Measurements from ENCODE around the gene R3HDM2.

R3HDM2 gene

GRCh38 chr12:57465747-57466505, 35.1 kb upstream of the R3HDM2 start:
- no peaks in the 10 kb centered on the region for H3K36me3 ChIP-seq (ENCODE audit: insufficient read depth, low read length)
- no peaks in the 10 kb centered on the region for H4K20me1 ChIP-seq (ENCODE audit: insufficient read depth, low read length)
- TF ChIP-seq EZH2 (IDR thresholded peaks at IDR 0.05; ENCODE audit: borderline replicate concordance, low read length) = no peak
- TF ChIP-seq CTCF (IDR thresholded peaks at IDR 0.05; ENCODE audit: low read length) = no peak
- H3K9me3 ChIP-seq (ENCODE audit: low read length) = no peaks in the 10 kb centered on the region
- H3F3A ChIP-seq (ENCODE audit: insufficient read depth, low read length) = no peaks in the 10 kb centered on the region
- no peak overlapping the region for H3K9ac ChIP-seq (ENCODE audit: low read length)
- H2AFZ ChIP-seq (ENCODE audit: low read length) = no peak overlapping the region
- no peak overlapping the region for H3K27ac ChIP-seq (ENCODE audit: low read depth, low read length, poor library complexity, severe bottlenecking)
- no peak overlapping the region for H3K4me3 ChIP-seq (ENCODE audit: low read depth, low read length, poor library complexity, severe bottlenecking)
- no peak overlapping the region for H3K4me2 ChIP-seq (ENCODE audit: low read length)
- no peaks in the 10 kb centered on the region for H3K79me2 ChIP-seq (ENCODE audit: insufficient read depth, low read length)
- no peaks in the 10 kb centered on the region for H3K9me2 ChIP-seq (ENCODE audit: low read depth, low read length)
- H3K4me1 ChIP-seq (ENCODE audit: insufficient read depth, low read length, severe bottlenecking) = peaks cover 17% of the 10 kb centered on the region
- H3K27me3 ChIP-seq (ENCODE audit: insufficient read depth, low read length) = peaks cover 7% of the 10 kb centered on the region; the same call in 1 of the 2 replicates

- Histone ChIP-seq H3K9ac (ENCODE audit: low read length) (no peak overlapping the region), H4K20me1 (ENCODE audit: insufficient read depth, low read length) (no peaks in the 10 kb centered on the region), H3K4me1 (ENCODE audit: insufficient read depth, low read length, severe bottlenecking) (peaks cover 24% of the 10 kb centered on the region), H3K27me3 (ENCODE audit: insufficient read depth, low read length) (peaks cover 7% of the 10 kb centered on the region; the same call in 1 of the 2 replicates), H3K36me3 (ENCODE audit: insufficient read depth, low read length) (no peaks in the 10 kb centered on the region), H3K9me2 (ENCODE audit: low read depth, low read length) (no peaks in the 10 kb centered on the region), H3K79me2 (ENCODE audit: insufficient read depth, low read length) (no peaks in the 10 kb centered on the region), H3K4me3 (ENCODE audit: low read depth, low read length, poor library complexity, severe bottlenecking) (no peak overlapping the region), H3K27ac (ENCODE audit: low read depth, low read length, poor library complexity, severe bottlenecking) (no peak overlapping the region), H3F3A (ENCODE audit: insufficient read depth, low read length) (no peaks in the 10 kb centered on the region), H3K9me3 (ENCODE audit: low read length) (no peaks in the 10 kb centered on the region), H3K4me2 (ENCODE audit: low read length) (no peak overlapping the region), H2AFZ (ENCODE audit: low read length) (no peak overlapping the region)
- TF ChIP-seq CTCF (IDR thresholded peaks at IDR 0.05; ENCODE audit: low read length) = no peak
- no peak for TF ChIP-seq EZH2 (IDR thresholded peaks at IDR 0.05; ENCODE audit: borderline replicate concordance, low read length)
Measured at GRCh38 chr12:57465030-57465746, 34.3 kb upstream of the R3HDM2 start.

GRCh38 chr12:57464569-57464968, 33.7 kb upstream of the R3HDM2 start:
- Histone ChIP-seq H3K4me2 (ENCODE audit: low read length) (no peak overlapping the region), H3K36me3 (ENCODE audit: insufficient read depth, low read length) (no peaks in the 10 kb centered on the region), H3K9me3 (ENCODE audit: low read length) (no peaks in the 10 kb centered on the region), H3K27me3 (ENCODE audit: insufficient read depth, low read length) (peaks cover 7% of the 10 kb centered on the region; the same call in 1 of the 2 replicates), H2AFZ (ENCODE audit: low read length) (no peak overlapping the region), H3F3A (ENCODE audit: insufficient read depth, low read length) (no peaks in the 10 kb centered on the region), H4K20me1 (ENCODE audit: insufficient read depth, low read length) (no peaks in the 10 kb centered on the region), H3K9me2 (ENCODE audit: low read depth, low read length) (no peaks in the 10 kb centered on the region), H3K79me2 (ENCODE audit: insufficient read depth, low read length) (no peaks in the 10 kb centered on the region), H3K9ac (ENCODE audit: low read length) (no peak overlapping the region), H3K27ac (ENCODE audit: low read depth, low read length, poor library complexity, severe bottlenecking) (no peak overlapping the region), H3K4me1 (ENCODE audit: insufficient read depth, low read length, severe bottlenecking) (peaks cover 24% of the 10 kb centered on the region), H3K4me3 (ENCODE audit: low read depth, low read length, poor library complexity, severe bottlenecking) (no peak overlapping the region)
- no peak for TF ChIP-seq CTCF (IDR thresholded peaks at IDR 0.05; ENCODE audit: low read length)
- TF ChIP-seq EZH2 (IDR thresholded peaks at IDR 0.05; ENCODE audit: borderline replicate concordance, low read length) = no peak

Data from OCI-LY1 (cell line).